ENCODE data around the gene RAG2.

The RAG2 gene

DNA sequence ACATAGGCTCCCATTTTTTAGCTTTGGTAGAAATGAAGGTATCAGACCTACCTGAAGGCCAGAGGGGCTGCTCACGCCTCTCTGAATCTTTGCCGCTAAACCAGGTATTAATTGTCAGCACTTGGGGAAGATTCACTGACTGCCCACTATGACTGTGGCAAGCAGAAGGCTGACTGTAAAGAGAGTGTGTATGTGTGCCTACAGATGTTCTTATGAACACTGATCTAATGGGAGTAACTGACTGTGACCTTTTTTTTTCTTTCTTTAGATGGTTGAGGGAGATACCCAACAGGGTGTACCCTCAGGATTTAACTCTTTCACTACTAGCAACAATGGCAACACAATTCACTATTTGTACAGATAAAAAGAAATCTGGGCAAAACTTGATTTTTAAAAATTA is at the start of gene RAG2:
Gene RAG2 (minus strand): TSS at position 186 of the 400 bp plus-strand sequence. CDS start 4,068 bp downstream, outside the sequence.
- no peak for DNase-seq

GRCh38 chr11:36638556-36638955 is 40.5 kb upstream of the RAG2 start:
- DNase-seq, result no peak

- DNase-seq, result no peak
These were observed 37.2 kb upstream of the RAG2 start for GRCh38 chr11:36635066-36635862.

- DNase-seq, result no peak
These were observed 33.7 kb upstream of the RAG2 start for GRCh38 chr11:36631774-36632173.

GRCh38 chr11:36628765-36629244 is 30.8 kb upstream of the RAG2 start:
- no peak for DNase-seq

GRCh38 chr11:36628141-36628540 is 30.1 kb upstream of the RAG2 start:
- no peak for DNase-seq

- no peak for DNase-seq
These were observed 29.4 kb upstream of the RAG2 start for GRCh38 chr11:36627471-36627870.

DNA sequence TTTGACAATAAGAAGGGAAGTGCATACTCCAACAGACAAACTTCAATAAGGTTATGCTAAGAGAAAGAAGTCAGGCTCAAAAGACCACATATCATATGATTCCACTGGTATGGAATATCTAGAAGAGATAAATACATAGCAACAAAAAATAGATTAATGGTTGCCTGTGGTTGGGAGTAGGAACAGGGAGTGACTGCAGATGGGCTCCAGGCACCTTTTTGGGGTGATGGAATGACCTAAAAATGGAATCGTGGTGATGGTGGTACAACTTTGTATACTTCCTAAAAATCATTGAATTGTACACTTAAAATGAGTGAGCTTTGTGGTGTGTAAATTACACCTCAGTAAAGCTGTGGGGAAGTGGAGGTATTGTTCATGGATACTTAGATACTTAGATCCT is 29.0 kb upstream of the RAG2 start:
- no peak for DNase-seq

- no peak for DNase-seq
These were observed 25.5 kb upstream of the RAG2 start for GRCh38 chr11:36623494-36623893.

DNA sequence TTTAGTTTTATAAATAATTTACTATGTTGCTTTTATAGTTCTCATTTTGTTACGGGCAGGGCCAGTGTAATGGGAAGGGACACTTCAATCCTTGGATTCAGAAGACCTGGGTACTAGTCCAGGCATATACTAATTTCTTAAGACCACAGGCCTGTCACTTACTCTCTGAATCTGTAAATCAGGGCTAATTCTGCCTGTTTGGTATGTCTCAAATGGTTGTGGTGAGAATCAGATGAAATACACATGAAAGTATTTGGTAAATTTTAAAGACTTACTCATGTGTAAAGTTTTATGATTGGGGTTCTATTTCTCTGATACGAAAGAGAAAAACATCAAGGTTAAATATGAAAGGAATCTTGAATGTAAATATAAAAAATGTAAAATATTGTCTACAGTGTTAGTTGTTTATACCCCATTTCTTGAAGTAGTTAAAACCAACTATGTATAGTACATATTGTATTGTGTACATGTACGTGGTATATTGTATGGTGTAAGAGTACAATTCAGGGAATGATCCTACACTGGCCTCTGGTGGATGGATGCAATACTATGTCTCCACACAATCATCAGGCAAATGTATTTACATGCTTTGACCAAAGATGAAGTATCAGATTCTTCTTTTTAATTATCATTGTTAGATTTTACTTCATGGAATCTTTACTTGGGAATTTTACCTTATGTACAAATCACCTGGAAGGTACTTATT is 24.5 kb upstream of the RAG2 start:
- no peak for DNase-seq

GRCh38 chr11:36620246-36620645 is 22.2 kb upstream of the RAG2 start:
- no peak for DNase-seq

DNA sequence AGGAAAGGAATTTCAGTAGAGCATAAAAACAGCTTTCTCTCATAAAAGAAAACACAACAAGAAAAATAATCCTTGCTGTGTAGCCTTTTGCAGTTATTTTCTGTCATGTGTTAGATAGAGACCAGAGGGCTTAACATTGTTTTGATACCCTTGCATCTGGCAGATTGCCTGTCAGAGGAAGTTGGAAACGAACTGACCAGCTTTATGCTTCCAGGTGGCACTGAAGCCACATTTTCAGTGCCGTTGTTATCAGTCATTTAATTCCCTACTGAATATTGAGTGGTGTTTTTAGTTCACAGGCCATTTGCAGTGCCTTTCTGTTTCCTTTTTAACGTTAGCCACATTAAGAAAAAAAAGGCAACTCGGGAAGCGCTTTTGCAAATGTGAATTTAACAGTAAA is 21.5 kb upstream of the RAG2 start:
- DNase-seq, result no peak

DNA sequence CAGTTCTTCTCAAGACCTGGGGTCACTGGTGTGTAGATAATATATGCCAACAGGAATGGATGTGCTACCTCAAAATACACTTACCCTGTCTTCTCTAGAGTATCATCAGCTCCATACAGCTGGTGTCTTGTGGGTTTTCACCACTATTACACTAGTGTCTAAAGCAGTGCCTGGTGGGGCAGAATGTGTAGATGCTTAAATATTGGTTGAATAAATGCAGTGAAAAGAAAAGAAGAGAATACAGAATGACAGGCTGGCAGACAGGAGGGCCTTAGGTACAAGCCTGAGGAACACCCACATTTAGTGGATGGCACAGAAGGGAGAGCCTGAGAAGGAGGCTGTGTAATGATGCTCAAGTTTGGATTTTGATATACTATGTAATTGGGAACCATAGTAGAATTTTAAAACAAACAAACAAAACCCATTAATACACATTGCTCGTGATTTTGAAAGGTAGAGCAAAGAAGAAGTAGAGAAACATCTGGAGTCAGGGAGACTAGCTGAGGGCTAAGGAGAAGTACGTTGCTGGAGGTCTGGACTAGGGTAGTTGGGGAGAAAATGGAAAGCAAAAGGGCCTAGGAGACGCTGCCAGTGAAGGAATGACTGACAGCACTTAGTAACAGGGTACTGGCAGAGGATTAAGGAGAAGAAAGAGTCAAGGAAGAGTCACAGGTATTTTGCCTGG is 20.5 kb upstream of the RAG2 start:
- DNase-seq, result no peak

- no peak for DNase-seq
These were observed 19.7 kb upstream of the RAG2 start for GRCh38 chr11:36617543-36618362.

- no peak for DNase-seq
These were observed 17.8 kb upstream of the RAG2 start for GRCh38 chr11:36615826-36616225.

- DNase-seq, result no peak
These were observed 11.3 kb upstream of the RAG2 start for GRCh38 chr11:36609383-36609782.

DNA sequence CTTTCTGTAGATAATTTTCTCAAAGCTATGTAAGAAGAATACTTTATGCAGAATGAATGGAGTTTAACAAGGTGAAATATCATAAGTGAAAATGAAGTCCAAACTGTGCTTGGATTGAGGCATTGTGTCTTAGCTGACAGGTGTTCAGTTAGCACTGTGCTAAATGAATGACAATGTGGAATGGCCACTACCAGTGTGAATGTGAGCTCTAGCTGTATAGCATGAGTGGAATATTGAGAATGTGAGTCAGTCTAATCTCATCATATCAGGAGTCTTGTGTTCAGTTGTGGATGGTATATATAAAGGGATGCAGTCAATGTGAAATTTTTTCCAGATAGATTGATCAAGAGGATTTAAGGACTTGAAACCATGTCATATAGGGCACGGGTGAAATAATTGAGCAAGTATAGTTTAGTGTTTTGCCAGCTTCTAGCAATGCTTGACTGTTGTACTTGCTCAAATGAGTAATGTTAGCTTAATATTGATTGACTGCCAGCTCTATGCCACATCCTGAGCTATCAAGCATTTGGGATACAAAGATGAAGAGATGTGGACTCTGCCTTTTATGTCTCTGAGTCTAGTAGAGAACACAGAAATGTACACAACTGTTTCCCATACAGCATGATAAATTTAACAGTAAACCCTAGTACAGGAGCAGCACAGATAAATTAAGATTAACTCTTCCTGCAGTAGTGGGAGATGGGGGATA is 10.6 kb upstream of the RAG2 start:
- DNase-seq, result no peak

DNA sequence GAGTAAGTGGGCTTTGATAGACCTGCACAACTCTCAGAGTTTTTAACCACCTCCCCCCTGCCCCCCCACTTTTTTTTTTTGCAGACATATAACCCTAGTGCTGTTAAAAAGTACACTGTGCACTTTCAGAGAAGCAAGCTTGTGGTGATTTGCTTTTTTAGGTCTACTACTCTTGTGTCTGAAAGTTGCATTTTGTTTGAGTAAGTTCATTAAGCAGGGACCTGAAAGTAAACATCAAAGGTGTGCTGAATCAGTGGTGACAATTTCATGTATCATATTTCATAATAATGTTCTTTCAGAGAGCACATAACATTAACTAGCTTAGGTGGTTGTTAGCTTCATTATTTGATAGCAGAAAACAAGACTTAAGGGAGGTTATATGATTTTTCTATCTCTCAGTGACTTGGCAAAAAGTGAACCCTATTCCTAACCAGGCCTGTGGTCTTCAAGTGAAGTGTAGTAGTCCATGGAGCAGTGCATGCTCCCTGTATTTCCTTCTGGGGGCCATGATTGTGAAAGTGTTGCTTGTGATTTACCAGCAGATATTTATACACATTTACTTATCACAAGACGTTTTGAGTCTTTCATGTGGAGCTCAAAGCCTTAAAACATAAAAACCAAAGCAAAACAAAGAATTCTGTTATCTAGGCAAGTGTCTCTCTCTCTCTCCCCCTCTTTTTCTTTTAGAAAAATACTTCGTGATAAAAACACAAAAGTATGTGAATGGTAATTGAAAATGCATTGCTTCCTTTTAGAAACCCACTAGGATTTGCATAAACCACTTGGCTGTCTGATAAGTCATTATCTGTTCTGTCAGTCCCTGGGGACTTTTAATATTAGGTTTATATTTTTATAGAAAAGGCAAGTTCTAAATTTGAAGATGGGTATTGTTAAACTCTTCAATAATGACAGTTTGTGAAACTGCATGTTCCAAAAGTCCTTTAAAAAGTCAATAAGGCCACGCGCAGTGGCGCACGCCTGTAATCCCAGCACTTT is 7.5 kb upstream of the RAG2 start:
- DNase-seq, result no peak

- no peak for DNase-seq
These were observed 4.1 kb upstream of the RAG2 start for GRCh38 chr11:36602135-36602534.

- no peak for DNase-seq
These were observed 3.1 kb upstream of the RAG2 start for GRCh38 chr11:36601155-36601554.

GRCh38 chr11:36600180-36600579 is 2.1 kb upstream of the RAG2 start:
- no peak for DNase-seq

All from activated naive CD4-positive, alpha-beta T cell treated with anti-CD3 and anti-CD28 coated beads, Interleukin-2, amount 50 U/mL, for 16 hours (primary cell).